CMK (cell line): ENCODE results near the gene JMJD6.
A peak's percentile ranks its signal among the peaks of the same experiment; 100 is the strongest.

Experiments used
- DNase-seq: peaks from one replicate; pipeline ENCODE4 v3.0.0-alpha.2; 2010; ENCODE audit warnings: low read depth

The JMJD6 gene

DNA sequence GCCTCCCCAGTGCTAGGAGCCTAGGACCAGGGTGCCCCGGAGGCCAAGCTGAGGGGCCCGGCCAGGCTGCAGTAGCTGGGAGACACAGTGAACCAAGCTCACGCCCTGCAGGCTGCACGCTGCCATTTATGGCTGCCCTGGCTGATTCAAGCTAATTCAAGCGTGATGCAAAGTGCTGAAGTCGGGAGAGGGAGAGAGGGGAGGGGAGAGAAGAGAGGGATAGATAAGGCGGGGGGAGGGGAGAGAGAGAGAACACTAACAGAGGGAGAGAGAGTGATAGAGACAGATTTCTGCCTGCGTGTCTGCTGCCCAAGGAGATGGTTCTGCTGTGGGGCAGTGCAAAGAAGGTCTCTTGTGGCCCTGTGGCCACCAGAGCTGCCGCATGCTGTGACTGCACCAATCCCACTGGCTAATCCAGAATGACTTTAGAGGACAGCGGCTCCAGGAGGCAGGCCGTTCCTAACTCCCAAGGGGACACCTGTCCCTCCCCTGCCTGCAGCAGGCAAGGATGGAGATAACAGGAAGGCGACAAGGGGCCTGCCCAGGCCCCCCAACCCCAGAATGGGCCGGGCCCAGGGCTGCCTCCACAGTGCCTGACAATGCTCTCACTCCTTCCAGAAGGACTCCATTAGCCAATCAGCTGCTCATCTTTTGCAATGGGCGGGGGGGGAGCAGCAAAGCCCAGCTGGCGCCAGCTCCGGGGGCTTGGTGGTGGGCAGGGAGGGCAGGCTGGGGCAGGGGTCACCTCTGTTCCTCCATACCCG lies 28.5 kb downstream of the JMJD6 start:
- no peak for DNase-seq

- DNase-seq = no peak
Observed at GRCh38 chr17:76696763-76697701, 29.4 kb downstream of the JMJD6 start.

DNA sequence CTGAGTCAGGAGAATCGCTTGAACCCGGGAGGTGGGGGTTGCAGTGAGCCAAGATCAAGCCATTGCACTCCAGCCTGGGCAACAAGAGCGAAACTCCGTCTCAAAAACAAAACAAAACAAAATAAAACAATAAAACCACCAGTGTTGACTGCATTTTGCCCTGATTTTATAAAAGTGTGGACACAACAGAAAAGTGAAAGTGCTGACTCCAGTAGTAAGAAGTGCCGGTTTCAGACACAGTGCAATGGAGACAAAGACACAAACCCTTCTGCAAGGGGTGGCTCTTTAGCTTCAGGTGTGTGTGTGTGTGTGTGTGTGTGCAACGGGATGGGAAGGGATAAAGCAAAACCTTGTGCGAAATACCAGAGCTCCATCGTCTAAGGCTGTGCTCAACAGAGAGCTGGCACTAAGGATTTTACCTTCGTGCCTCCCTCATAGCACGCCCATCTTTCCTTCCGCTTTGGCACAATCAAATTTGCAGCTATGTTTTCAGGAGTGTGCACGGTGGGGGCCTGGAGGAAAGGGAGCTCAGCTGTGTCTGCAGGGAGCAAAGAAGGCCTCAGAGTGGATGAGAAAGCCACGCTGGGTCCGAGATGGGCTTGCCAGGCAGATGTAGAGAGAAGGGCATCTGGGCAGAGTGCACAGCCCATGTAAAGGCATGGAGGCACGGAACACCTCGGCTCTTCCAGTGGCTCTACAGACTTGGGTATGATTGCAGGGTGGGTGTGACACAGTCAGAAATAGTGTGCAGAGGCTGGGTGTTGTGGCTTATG lies 31.2 kb downstream of the JMJD6 start:
- no peak for DNase-seq

DNA sequence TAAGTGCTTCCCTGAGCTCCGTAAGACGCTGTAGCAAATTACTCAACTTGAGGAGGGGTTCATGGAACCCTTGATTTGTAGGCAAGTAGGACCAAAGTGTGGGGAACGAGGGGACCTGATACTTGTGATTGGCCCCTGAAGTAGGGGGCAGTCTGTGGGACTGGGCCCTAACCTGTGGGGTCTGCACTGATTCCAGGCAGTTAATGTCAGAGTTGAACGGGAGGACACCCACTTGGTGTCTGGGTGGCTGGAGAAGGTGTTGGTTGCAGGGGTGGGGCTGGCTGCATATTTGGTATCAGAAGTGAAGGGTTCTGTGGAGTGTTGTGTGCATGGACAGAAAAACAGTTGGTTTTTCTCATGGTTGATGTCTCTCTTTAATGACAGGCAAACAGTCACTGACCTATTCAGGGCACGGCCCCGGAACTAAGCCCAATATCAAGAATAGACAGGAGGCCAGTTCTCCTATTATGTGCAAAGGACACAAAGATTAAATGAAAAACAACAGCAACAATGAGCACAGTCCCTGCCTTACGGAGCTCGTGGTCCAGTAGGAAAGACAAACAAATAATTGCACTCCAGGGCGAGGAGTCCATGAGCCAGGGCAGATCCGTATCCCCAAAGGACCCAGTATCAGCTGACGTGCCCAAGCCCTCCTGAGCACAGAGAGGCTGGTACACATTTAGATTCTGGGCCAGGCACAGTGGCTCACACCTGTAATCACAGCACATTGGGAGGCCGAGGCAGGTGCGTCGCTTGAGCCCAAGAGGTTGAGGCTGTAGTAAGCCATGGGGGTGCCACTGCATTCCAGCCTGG lies 34.8 kb downstream of the JMJD6 start:
- DNase-seq = no peak

GRCh38 chr17:76690596-76691280 lies 35.7 kb downstream of the JMJD6 start:
- no peak for DNase-seq

DNA sequence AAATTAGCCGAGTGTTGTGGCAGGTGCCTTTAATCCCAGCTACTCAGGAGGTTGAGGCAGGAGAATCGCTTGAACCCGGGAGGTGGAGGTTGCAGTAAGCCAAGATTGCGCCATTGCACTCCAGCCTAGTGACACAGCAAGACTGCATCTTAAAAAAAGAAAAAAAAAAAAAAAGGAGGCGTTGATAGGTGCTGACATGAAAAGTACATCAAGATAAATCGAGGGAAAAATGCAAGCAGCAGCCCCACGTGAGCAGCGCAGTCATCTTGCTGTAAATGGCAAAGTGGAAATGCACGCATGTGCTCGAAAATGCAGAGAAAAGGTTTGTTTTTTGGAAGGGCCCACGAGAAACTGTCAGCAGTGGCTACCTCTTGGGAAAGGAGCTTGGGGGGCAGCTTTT lies 36.5 kb downstream of the JMJD6 start:
- DNase-seq = no peak

DNA sequence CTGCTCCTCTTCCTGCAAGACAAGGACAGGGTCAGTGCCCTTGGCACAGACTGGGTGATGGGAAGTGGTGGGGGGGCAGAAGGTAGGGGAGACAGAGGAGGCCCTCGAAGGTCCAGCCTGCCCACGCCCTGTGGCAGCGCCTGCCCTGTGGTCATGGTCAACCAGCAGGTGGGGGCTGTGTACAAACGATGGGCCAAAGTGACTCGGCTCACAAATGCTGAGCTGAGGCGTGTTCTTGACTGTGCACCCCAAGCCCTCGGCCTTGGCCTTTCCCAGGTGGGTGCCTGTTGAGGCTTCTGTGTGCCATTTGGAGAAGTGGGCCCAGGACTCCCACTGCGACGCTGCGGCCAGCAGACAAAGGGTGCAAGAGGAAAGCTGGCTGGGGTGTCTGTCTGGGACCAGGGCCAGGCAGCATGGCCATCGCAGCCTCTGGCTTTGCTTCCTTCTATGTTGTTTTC lies 38.2 kb downstream of the JMJD6 start:
- DNase-seq = no peak

DNA sequence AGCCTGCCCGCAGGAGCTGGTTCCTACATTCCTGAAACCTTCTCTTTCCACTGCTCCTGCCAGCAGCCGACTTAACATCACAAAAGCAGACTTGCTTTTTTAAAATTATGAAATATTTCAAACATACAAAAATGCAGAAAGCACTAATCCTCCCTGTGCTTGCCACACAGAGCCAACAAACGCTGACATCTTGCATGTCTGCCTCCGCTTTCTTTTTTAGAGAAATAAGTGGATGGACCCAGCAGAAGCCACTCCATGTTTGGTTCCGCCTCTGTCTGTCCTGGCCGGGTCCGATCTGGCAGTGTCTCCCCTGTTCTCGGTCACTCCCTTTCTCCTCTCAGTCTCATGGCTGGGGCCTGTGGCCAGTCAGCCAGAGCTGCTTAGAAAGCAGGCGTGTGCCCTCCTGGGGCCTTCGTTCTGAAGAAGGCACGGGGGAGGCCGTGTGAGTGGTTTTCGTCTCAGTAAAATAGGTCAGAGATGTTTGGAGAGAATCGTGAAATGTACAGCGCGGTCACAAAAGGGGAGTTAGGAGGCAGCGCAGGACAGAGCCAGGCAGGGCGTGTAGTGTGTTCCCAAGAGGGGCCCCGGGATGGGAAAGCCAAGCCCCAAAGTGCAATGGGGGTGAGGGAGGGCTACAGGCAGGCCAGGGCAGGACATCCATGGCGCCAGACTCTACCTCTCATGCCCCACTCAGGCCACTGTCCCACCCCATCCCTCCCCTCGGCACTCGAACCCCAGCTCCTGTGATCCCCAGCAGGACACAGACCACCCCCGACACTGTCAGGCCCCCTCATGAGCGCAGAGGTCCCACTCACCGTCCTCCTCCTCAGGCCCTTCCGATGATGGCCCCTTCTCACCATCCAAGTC lies 38.9 kb downstream of the JMJD6 start:
- no peak for DNase-seq

DNA sequence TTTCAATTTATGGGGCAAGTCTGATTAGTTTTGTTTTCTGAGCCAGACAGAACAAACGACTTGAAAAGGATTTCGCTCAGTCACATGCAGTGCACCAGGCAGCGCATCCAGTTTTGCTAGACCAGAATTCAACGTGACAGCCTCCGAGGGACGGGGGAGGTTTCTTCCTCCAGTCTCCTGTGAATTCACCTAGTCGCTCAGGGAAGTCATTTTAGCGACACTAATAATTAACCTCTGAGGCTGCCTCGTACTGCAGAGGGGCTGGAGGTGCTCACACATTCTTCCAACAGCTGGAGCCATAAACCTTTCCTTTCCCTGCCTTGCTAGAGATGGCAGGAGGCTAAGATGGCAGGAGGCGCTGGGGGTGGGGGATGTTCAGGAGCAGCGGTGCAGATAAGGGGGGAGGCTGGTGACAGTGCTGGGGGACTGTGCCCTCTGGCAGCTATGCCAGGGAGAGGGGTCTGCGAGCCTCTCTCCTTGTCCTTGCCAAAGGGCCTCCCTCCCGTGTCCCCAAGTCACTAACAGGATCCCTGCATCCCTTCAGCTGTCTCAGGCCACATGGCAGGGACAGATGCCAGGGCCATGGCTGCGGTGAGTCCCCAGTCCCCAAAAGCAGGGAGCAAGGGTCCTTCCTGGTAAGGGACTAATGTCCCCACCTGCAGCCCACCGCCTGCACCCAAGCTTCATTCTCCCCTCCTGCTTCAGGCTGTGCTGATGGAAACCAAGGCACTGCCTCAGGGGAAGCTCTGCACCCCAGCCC lies 39.7 kb downstream of the JMJD6 start:
- no peak for DNase-seq

DNA sequence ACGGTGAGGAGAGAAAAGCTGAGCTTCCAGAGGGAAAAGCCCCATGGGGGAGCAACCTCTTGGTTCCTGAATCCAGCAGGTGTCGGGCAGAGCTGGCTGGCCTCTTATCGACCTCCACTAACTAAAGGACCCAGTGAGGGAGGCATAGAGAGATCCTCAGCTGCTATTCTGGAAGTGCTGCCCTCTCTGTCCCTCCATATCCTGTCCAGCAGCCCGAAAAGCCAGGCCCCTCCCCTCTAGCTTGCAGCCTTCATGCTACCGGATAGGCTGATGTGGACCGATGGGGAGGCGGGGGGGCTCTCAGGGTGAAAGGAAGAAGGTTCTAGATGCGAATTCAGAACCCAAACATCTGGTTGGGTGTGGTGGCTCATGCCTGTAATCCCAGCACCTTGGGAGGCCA lies 40.6 kb downstream of the JMJD6 start:
- DNase-seq = no peak

GRCh38 chr17:76685366-76685765 lies 41.0 kb downstream of the JMJD6 start:
- no peak for DNase-seq

DNA sequence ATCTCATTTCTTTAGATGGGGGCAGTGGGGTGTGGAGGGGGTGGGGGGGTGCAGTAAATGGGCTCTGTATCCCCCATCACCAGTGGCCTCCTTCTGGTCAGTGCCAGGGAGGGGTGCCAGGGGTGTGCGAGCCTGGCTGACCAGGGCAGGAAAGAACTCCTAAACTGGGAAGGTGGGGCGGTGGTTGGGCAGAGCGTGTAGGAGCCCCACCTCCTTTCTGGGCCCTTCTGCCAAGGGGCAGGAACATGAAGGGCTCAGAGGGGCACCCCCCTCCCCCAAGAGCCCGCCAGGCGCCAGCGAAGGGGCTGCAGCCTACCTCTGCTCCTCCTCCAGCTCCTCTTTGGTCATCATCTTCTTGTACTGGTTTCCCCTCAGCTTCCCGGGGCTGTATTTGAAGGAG lies 41.6 kb downstream of the JMJD6 start:
- DNase-seq = no peak

GRCh38 chr17:76683921-76684745 lies 42.3 kb downstream of the JMJD6 start:
- no peak for DNase-seq

DNA sequence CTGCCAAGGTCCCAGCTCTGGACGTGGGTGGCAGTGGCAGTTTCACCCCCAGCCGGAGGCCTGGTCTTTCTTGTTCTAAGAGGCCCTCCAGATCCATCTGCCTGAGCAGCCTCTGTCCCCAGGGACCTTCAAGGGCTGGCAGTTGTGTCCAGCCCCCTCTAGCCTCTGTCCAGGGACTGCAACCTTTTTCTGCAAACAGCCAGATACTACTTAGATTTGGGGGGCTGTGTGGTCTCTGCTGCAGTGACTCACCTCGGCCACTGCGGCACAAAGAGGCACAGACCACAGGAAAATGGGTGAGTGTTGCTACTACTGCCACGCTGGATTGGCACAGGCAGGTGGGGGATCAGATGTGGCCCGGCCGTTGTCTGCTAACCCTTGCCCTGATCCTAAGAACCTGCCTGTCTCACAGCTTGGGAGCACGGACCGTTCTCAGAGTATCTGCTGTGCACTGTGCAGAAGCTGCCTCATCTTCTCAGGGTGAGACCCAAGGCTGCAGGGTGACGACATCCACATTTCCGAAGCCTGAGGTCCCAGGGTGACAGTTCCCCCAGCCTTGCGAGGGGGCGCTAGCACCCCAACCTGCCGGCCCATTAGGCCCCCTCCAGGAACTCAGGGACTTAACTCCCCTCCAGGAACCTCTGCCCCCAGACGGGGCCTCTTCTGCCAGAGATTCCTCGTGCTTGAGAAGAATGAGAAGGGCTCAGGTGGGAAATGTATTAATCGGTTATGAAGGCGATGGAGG lies 43.2 kb downstream of the JMJD6 start:
- DNase-seq = no peak

DNA sequence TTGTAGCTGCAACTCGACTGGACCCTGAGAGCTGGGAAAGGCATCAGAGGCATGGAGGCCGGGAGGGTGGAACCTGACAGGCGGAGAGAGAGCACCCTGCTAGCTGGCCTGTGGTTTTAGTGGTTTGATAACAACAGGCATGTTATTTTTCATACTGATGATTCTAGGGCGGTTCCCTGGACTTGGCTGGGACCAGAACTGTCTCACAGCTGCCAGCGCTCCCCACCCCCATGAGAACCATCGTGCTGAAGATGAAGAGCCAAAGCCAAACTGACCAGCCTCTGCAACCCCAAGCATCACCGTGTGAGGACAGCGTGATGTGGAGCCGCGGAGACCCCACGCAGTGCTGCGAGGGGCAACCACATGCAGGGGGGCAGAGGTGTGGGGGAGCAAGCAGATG lies 44.1 kb downstream of the JMJD6 start:
- DNase-seq = no peak

DNA sequence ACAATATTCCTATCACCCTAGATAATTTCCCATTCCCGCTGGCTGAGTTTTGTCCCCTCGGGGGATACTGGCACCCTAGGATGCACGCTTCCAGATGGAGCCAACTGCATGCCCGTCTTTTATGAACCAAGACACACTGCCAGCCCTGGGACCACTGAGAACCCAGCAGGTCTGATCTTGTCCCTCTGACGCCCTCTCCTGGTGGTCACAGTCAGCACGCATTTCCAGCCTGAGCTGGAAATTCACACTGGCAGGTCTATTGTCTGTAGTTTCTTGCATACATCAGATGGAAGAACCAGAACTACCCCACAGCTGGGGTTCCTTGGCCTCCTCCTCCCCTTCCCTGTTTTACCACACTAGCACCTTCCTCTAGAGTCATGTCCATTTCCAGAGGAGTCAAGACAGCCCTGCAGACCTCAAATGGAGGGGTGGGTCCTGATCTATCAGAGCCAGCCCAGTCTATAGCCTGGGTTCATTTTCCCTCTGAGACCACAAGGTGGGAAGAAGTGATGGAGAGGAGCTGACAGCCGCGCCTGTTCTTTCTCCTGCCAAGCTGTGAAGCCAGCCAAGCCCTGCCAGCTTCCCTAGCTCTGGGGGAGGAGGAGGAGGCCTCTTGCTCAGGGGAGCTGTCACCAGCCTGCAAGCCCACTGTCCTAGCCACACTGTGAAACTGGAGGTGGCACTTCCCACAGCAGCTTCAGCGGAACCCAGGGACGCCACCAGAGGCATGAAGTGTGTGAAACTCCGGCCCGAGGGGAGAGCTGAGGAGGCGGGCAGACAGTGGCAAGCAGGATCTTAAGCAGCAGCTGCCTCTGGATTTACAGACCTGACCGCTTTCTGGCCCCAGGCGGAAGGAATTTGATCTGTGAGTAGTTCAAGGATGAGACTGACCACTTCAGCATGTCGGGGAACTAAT lies 44.9 kb downstream of the JMJD6 start:
- peak; percentile 33 for DNase-seq
